PFSK-1 (cell line): ENCODE measurements around the gene ZMYND11.

Experiments
- POLR2AphosphoS5 ChIP-seq: IDR thresholded peaks from 2 replicates; pipeline ENCODE4 v1.6.1; 2012; ENCODE audit warnings: low read depth, mild to moderate bottlenecking, control low read depth, low read length, moderate library complexity
- TAF1 ChIP-seq: IDR thresholded peaks from 2 replicates; pipeline ENCODE4 v1.6.1; 2012; ENCODE audit warnings: low read length, control low read depth, borderline replicate concordance; ENCODE audit not compliant: insufficient read depth
- TF ChIP-seq, protein P1 (sequence below), 2 experiments: IDR thresholded peaks; 2 replicates each; pipeline versions ENCODE4 v1.6.1 to v1.8.0; 2011 to 2012; ENCODE audit warnings: low read depth in 2 of 2, low read length in 2 of 2, control low read depth in 1 of 2, inconsistent platforms in 1 of 2, mild to moderate bottlenecking in 1 of 2, moderate library complexity in 1 of 2; ENCODE audit not compliant: insufficient read depth in 1 of 2

DNA sequence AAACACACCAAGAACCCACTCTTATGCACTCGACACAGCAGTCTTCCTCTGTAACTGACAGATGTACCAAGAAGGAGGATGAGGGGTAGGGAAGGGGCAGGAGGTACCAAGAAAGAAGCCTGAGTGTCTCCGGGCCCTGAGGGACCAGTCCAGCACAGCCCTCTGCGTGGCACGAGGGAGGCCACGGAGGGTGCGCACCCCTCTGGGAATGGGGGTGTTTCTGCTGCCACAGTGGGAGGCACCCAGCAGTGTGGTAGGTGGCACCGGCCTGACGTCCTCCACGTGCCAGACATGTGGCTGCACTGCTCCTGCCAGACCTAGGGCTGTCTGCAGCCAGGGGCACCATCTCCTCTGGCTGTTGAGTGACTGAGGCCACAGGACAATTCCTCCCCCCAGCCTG lies 154.3 kb downstream of the ZMYND11 start:
- TF ChIP-seq POLR2AphosphoS5, result no peak
- TF ChIP-seq TAF1, result no peak
- TF ChIP-seq, protein P1, sequence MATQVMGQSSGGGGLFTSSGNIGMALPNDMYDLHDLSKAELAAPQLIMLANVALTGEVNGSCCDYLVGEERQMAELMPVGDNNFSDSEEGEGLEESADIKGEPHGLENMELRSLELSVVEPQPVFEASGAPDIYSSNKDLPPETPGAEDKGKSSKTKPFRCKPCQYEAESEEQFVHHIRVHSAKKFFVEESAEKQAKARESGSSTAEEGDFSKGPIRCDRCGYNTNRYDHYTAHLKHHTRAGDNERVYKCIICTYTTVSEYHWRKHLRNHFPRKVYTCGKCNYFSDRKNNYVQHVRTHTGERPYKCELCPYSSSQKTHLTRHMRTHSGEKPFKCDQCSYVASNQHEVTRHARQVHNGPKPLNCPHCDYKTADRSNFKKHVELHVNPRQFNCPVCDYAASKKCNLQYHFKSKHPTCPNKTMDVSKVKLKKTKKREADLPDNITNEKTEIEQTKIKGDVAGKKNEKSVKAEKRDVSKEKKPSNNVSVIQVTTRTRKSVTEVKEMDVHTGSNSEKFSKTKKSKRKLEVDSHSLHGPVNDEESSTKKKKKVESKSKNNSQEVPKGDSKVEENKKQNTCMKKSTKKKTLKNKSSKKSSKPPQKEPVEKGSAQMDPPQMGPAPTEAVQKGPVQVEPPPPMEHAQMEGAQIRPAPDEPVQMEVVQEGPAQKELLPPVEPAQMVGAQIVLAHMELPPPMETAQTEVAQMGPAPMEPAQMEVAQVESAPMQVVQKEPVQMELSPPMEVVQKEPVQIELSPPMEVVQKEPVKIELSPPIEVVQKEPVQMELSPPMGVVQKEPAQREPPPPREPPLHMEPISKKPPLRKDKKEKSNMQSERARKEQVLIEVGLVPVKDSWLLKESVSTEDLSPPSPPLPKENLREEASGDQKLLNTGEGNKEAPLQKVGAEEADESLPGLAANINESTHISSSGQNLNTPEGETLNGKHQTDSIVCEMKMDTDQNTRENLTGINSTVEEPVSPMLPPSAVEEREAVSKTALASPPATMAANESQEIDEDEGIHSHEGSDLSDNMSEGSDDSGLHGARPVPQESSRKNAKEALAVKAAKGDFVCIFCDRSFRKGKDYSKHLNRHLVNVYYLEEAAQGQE (IDR thresholded peaks at IDR 0.05; ENCODE audit: insufficient read depth in 1 of 2, low read depth in 2 of 2, low read length in 2 of 2), result no peak
